KBM-7 (cell line): ENCODE measurements around the gene MACROD2.
"Not testable (repeated sequence)": the region's sequence is repeated elsewhere in the genome, so short reads cannot be mapped to it uniquely, and the experiment has no call there.

Experiments used
- DNase-seq: peaks from one replicate; pipeline ENCODE4 v3.0.0-alpha.2; 2015
- in situ Hi-C: fragments of 300-500 bp; cut with MboI; formaldehyde crosslinking; loops from 2 replicates; pipeline ENCODE4 v1.14.3; 2020; ENCODE audit warnings: low sequenced_read_pairs, low pct_unique_long_range_greater_than_20kb, mixed read lengths

Gene MACROD2

DNA sequence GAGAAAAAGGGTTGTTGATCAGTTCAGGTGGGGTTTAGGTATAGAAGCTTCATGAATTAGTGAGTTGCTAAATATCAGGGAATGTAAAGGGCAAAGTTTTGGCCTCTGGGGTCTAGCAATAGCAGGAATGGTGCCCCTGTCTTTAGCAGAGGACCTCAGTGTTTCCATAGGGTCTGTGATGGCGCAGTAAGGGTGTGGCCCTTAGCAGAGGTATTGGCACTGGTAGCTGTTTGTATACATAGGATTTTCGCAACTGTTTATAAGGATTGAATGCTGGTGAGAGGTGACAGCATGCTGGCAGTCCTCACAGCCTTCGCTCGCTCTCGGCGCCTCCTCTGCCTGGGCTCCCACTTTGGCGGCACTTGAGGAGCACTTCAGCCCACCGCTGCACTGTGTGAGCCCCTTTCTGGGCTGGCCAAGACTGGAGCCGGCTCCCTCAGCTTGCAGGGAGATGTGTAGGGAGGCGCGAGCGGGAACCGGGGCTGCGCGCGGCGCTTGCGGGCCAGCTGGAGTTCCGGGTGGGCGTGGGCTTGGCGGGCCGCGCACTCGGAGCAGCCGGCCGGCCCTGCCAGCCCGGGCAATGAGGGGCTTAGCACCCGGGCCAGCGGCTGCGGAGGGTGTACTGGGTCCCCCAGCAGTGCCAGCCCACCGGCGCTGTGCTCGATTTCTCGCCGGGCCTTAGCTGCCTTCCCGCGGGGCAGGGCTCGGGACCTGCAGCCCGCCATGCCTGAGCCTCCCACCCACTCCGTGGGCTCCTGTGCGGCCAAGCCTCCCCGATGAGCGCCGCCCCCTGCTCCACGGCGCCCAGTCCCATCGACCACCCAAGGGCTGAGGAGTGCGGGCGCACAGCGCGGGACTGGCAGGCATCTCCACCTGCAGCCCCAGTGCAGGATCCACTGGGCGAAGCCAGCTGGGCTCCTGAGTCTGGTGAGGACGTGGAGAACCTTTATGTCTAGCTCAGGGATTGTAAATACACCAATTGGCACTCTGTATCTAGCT, 231.0 kb downstream of the MACROD2 start:
- in situ Hi-C loops, DNase-seq: not testable (repeated sequence)

- no peak for DNase-seq
- in situ Hi-C loops = no loop called here
Measured at GRCh38 chr20:14232650-14233049, 237.3 kb downstream of the MACROD2 start.

GRCh38 chr20:14234666-14235295, 239.5 kb downstream of the MACROD2 start:
- no peak for DNase-seq
- in situ Hi-C loops = no loop called here

DNA sequence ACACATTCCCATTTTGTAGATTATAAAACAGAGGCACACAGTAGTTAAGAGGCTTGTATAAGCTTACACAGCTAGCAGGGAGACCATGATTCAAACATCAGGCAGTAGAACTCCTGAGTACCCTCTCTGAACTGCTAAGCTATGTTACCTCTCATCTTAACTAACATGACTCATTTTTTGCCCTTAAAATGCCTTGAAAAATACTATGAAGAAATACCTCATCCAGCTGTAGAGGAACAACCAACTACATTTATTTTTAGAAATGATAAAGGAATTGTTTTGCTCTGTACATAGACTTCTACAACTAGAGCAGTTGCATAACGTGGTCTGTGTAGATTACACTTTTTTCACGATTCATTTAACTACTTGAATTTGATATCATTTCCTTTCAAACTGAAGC, 240.0 kb downstream of the MACROD2 start:
- in situ Hi-C loops = no loop called here
- DNase-seq = no peak

- in situ Hi-C loops = no loop called here
- DNase-seq = no peak
Measured at GRCh38 chr20:14245368-14245970, 250.2 kb downstream of the MACROD2 start.

DNA sequence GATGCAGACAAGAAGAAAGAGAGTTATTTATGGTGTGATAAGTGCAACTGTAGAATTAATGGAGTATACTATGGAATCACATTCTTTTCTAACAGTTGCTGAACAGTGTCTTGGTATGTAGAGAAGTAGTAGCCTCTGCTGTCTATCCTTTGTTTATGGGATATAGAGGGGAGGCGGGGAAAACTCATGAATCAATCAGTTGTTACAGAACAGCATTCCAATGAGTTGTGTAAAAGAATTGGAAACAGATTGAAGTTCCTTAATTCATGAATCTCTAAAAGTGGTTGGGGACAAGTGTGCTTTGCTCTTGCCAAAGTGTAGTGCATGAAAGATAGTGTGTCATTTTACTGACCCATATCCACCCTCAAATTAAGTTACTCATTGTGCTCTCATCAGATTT, 264.4 kb downstream of the MACROD2 start:
- in situ Hi-C loops = no loop called here

DNA sequence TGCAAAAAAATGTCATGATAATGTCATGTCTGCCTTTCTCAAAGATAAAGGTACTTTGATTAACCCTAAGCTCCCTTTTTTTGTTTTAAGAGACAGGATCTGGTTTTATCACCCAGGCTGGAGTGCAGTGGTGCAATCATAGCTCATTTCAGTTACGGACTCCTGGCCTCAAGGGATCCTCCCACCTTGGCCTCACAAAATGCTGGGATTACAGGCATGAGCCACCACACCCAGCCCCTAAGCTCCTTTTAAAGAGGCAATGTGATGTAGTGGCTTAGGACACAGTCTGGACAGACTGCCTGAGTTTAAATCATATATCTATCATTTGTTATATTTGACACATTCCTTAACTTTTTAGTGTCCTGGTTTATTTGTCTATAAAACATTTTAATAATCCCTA, 265.1 kb downstream of the MACROD2 start:
- no peak for DNase-seq
- in situ Hi-C loops = no loop called here

More for the DNA sequence above, 264.4 kb downstream of the MACROD2 start:
- DNase-seq = no peak

DNA sequence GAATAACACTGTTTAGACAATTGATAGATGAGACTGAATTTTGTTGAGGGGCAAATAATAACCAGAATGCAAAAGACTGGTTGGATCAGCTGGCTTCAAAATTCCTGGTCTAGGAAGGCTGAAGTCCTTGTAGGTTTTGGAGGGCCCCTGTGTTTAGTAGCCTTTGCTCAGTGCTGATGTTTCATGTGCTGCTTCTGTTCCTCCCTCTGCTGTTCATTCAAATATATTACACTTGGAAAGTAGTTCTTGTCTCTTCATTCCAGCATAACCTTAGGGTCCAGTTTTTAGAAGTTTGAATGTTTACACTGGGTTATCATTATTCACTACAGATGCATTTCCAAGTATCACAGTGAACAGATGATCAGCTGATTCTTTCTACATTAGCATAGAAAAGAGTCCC, 269.6 kb downstream of the MACROD2 start:
- DNase-seq = no peak
- in situ Hi-C loops = no loop called here

- no peak for DNase-seq
- in situ Hi-C loops = no loop called here
Measured at GRCh38 chr20:14266246-14266645, 270.9 kb downstream of the MACROD2 start.

GRCh38 chr20:14270751-14271150, 275.4 kb downstream of the MACROD2 start:
- DNase-seq, in situ Hi-C loops: not testable (repeated sequence)

GRCh38 chr20:14282140-14282539, 286.8 kb downstream of the MACROD2 start:
- in situ Hi-C loops = no loop called here

DNA sequence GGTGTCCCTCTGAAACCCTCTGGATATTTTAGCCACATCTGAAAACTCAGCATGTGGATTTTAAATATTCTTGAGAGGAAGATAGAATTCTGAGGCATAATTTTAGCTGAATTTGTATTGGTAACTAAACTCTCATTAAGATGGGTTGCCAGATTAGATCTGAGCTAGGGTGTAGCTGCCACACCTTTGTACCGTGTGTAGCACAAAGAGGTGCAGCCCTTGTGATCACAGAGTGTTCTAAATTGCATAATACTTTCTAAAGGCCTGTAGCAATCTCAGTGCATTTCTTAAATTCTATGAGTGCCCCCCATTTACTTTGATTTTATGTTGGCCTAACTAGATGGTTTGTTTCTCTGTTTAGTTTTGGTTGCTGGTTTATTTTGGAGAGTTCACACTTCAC, 289.1 kb downstream of the MACROD2 start:
- in situ Hi-C loops = no loop called here
- DNase-seq = no peak

More at GRCh38 chr20:14282140-14282539, 286.8 kb downstream of the MACROD2 start:
- no peak for DNase-seq

DNA sequence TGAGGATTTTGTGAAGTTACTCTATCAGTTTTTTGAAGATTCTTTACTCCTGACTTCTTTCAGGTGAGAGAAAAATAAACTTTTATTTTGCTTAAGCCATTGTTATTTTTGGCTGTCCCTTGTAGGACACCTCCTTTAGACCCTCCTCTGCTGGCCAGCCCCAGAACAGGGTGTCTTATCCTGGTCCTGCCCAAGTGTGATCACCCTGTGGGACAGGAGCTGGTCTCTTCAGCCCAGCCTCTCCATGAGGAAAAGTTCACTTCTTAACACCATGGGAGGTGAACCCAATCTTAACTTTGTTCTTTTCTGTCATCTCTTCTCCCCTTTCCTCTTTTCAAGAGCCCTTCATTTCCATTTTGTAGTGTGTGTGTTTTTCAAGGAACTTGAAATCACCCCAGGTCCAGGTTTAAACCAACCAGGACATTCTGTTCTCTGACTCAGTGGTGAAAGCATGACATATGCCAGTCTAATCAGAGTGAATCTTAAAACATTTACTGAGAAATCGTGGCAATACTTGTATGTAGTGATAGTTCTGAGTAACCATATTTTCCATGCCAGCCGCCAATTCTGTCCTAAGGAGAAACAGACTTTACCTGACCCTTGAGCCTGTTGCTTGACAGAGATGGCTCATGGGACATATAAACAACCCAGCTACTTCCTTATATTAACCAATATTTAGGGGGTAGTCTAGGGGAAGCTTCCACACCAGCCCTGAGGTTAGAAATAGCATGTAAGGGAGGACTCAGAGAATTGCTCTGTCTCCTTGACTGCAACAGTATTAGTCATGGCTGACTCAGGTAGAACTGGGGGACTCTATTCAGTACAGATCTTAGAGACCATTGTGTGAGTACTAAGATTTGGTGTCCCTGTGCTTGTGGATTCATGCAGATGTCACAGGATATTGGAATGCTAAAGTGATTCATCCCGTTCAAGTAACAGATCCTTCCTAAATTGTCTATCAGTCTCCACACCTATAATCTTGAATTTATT, 293.3 kb downstream of the MACROD2 start:
- no peak for DNase-seq
- in situ Hi-C loops = no loop called here

DNA sequence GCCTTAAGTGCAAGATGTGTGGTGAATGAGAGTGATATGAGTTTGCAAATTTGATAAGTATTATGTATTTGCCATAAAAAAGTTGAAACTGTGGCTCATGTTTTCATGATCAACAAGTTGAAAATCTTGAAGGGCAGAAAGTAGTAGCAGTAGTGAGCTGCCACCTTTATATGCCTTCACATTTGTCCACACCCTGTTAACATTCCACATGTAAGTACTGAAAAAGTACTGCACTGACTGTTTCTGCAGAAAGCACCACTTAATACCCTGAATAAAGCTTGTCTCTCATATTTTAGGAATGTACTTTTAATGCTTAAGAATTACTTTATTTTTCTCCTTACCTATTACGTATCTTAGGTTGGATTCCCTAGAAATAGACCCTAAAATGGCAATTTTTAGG, 296.2 kb downstream of the MACROD2 start:
- in situ Hi-C loops = no loop called here
- no peak for DNase-seq

DNA sequence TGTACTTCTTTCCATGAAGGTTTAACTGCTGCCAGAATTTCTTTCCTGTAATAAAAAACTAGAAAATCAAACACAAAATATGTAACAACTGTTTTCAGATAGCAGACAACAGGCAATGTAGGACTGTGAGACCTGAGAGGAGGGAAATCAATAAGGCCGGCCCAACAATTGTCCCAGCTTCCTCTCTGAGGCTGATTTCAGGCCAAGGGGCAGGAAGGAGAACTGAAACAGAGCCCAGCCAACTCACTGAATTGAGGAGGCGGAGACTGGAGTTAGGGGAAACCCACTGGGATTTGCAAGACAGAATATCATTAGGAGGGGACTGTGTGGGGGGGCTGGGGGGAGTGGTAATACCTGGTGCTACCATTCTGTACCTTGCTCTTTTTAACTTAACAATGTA, 299.9 kb downstream of the MACROD2 start:
- in situ Hi-C loops = no loop called here
- no peak for DNase-seq

DNA sequence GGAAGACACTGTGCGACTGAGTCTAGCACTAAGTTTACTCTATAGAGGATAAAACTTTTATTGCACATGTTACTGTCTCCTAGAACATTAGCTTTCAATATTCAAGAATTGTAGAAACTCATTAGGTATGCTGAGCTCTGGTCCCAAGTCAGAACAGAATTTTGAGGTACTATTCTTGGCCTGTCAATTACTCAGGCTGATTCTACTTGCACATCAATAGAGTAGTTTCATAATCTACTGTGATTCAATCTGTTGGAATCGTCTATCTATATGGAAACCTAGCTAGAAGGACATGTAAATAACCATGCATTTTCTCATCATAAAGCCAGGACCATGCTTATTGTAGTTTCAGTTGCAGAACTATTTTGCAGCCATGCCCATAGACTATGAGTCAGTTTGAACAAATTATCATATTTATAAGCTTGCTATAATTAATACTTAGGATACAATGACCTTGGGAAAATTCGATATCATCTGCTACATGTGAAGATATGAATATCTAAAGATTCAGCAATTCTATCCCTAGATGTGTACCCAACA, 300.5 kb downstream of the MACROD2 start:
- in situ Hi-C loops = no loop called here
- DNase-seq = no peak

- in situ Hi-C loops = no loop called here
- DNase-seq = no peak
Measured at GRCh38 chr20:14299831-14300230, 304.5 kb downstream of the MACROD2 start.

DNA sequence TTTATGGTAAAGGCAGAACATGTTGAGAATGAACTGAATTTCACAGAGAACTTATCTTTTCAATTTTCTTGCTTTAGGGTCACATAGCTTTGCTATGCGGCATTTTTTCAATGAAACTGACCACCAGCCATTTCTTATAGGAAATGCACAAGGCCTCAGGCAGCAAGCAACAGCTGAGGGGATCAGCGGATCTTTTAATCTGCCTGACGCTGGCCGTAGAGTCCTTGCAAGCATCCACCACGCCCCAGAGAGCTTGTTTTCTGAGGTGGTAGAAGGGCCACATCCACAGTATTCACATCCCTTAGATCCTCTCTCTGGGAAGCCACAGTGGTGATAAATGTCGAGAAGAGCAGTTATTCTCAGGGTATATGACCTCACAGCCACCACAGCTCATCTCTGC, 307.8 kb downstream of the MACROD2 start:
- in situ Hi-C loops = no loop called here
- no peak for DNase-seq

- in situ Hi-C loops = no loop called here
- no peak for DNase-seq
Measured at GRCh38 chr20:14303651-14304050, 308.3 kb downstream of the MACROD2 start.
